Stomach (tissue), 4 donors: ENCODE data around the gene PRKCH.

ENCODE experiments used
- CTCF ChIP-seq, 7 experiments: fragments of 450-650 bp in 4 of 7; fragments of 200-600 bp in 3 of 7; sonication (generic) in 3 of 7; IDR thresholded peaks; one replicate each; pipeline ENCODE4 v1.5.1; 2016 to 2019; ENCODE audit warnings: antibody characterized with exemption in 7 of 7, control low read depth in 2 of 7, mild to moderate bottlenecking in 1 of 7
- POLR2AphosphoS5 ChIP-seq, 3 donors: sonication (generic); formaldehyde crosslinking; IDR thresholded peaks; one replicate each; pipeline ENCODE4 v1.6.1; 2016; ENCODE audit warnings: antibody characterized with exemption in 3 of 3

- TF ChIP-seq CTCF (IDR thresholded peaks at IDR 0.05) (no peak), POLR2AphosphoS5 (IDR thresholded peaks at IDR 0.05) (no peak)
Observed at GRCh38 chr14:61329478-61330051, 8.2 kb downstream of the PRKCH start.
